ENCODE data around the gene RALGAPA2.
"Not testable (repeated sequence)": the region's sequence is repeated elsewhere in the genome, so short reads cannot be mapped to it uniquely, and the experiment has no call there.

RALGAPA2 gene

GRCh38 chr20:20367575-20368417 lies 344.6 kb downstream of the RALGAPA2 start, which contains the start of gene INSM1:
TSS of gene INSM1 (plus strand) at chr20:20368104. CDS start at chr20:20368268, 164 bp downstream.
- no peak for DNase-seq (ENCODE audit: low spot score)

- no peak for DNase-seq (ENCODE audit: low spot score)
These were observed 345.4 kb downstream of the RALGAPA2 start for GRCh38 chr20:20366876-20367574.

DNA sequence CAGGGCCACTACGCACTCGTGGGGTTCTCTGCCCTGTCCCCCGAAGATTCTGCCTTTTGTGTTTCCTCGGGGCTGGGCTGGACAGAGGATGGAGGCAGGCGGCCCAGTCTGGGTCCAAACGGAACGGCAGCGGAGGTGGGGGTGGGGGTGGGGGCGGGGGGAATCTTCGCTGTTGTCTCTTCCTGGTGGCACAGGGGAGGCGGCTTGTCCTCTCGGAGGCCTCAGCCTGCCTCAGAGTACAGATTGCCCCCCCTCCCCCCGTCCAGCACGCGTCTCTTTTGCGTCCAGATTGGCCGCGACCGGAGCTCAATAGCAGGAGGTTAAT lies 345.9 kb downstream of the RALGAPA2 start:
- DNase-seq (ENCODE audit: low spot score): no peak

GRCh38 chr20:20365480-20366161 lies 346.8 kb downstream of the RALGAPA2 start:
- no peak for DNase-seq (ENCODE audit: low spot score)

DNA sequence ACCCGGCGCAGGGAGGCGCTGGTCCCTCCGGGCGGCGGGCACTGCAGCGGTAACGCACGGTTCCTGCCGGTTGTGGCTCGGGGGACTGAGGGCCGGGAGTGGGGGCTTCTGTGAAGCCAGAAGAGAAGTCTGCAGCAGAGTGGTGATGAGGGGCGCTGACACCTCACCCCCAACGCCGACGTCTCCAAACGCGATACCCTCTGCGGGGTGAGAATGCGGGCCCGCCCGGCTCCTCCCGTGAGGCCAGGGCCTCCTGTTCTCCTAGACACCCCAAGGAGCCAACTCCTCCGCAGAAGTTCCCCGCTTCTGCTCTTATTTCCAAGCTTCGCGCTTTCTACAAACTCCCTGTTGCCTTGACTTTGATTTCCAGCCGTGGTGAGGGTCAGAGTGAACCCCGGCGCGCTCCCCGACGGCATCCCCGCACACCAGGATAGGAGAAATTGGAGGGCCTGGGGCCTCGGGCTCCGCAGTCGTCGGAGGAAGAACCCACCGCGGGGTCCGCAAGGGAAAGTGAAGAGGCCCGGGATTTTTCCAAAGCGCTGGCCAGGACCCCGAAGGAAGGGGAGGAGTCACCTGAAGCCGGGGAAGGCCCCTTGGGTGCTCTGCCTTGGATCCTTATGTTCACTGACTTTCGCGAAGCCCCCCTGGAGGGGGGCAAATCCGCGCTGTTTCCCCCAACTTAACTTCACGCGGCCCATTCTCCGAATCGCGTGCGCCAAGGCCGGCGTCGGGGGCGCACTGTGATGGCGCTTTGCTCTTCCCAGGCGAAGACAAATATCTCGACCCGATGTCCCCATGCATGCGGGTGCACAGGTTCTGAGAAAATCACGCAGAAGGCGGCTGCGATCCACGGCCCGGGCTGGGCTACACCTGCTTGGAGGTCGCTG lies 347.6 kb downstream of the RALGAPA2 start:
- DNase-seq (ENCODE audit: low spot score): no peak

GRCh38 chr20:20363799-20364592 lies 348.4 kb downstream of the RALGAPA2 start:
- no peak for DNase-seq (ENCODE audit: low spot score)

- DNase-seq (ENCODE audit: low spot score): no peak
These were observed 349.0 kb downstream of the RALGAPA2 start for GRCh38 chr20:20363434-20363798.

DNA sequence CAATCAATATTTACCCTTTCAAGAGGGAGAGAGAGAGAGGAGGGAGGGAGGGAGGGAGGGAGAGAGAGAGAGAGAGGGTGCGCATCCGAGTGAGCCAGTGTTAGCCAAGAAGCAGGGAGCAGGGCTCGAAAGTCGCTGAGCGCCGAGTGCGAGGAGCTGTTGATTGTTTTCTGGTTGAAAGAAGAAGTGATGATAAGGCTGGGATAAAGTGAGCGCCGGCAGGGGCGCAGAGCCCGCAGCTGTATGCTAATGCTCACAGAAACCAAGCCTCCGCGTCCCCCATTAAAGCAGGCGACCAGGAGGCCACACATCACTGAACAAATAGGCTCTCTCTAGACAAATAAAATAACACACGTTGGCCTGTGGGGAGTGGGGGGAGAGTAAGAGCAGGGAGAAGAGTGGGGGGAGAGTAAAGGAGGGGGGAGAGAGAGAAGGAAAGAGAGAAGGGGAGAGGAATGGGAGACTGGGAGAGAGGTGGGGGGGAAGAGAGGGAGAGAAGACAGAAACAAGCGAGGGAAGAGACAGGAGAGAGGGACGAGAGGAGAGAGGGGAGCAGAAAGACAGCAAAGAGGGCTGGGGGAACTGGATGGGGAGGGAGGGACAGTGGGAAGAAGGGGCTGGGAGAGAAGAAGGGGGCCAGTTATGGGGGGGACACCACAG lies 349.5 kb downstream of the RALGAPA2 start:
- no peak for DNase-seq (ENCODE audit: low spot score)

GRCh38 chr20:20360464-20360863 lies 352.0 kb downstream of the RALGAPA2 start:
- no peak for DNase-seq (ENCODE audit: low spot score)

GRCh38 chr20:20359628-20360027 lies 352.8 kb downstream of the RALGAPA2 start:
- no peak for DNase-seq (ENCODE audit: low spot score)

- no peak for DNase-seq (ENCODE audit: low spot score)
These were observed 353.6 kb downstream of the RALGAPA2 start for GRCh38 chr20:20358801-20359200.

GRCh38 chr20:20355503-20355902 lies 356.9 kb downstream of the RALGAPA2 start:
- DNase-seq (ENCODE audit: low spot score): not testable (repeated sequence)

GRCh38 chr20:20353576-20353975 lies 358.9 kb downstream of the RALGAPA2 start:
- DNase-seq (ENCODE audit: low spot score): no peak

GRCh38 chr20:20344476-20344875 lies 368.0 kb downstream of the RALGAPA2 start:
- DNase-seq (ENCODE audit: low spot score): no peak

DNA sequence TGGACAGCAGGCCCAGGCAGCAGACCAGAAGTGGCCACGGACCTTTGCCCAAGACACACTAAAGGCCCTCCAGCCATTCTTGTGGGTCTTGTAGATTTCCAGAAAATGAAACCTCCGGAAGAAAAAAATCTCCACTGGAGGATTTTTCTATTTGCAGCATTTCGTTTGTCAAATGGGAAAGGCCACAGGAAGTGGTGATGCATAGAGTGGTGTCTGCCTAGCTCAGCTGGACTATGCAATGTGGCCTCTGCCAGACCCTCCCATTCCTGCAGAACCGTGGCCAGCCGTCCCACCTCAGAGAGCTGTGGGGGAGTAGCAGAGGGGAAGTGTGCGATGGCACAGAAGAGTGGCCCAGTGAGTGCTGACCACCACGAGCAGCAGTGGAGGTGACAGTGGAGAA lies 368.5 kb downstream of the RALGAPA2 start:
- no peak for DNase-seq (ENCODE audit: low spot score)
